Activated CD4-positive, alpha-beta T cell treated with anti-CD3 and anti-CD28 coated beads, Interleukin-2, amount 10 ng/mL, durations not matched to agents 7 days and 5 days (primary cell): ENCODE results near the gene AXIN2. TPM values are rescaled to one million over a fixed set of nuclear protein-coding genes. Genes with fewer than 3 reads are reported as not detected.
"Not testable (repeated sequence)": the region's sequence is repeated elsewhere in the genome, so short reads cannot be mapped to it uniquely, and the experiment has no call there.

Source experiments
- CTCF ChIA-PET: fragments of 350-600 bp; sonication (Branson Sonifier 250); formaldehyde crosslinking; loops from one replicate; lab custom pipeline; 2021; ENCODE audit warnings: antibody characterized with exemption; lab: Charles Lee
- POLR2A ChIA-PET: fragments of 350-600 bp; sonication (Branson Sonifier 250); formaldehyde crosslinking; loops from one replicate; lab custom pipeline; 2021; ENCODE audit warnings: antibody characterized with exemption; lab: Charles Lee
- DNase-seq: peaks from one replicate; pipeline ENCODE4 v3.0.0-alpha.2; 2020
- H3K27ac Mint-ChIP-seq: one replicate; pipeline ENCODE4 v1.8.0; 2021; ENCODE audit warnings: mild to moderate bottlenecking, moderate library complexity, mixed read lengths
- H3K27me3 Mint-ChIP-seq: one replicate; pipeline ENCODE4 v1.8.0; 2021; ENCODE audit warnings: mixed read lengths
- H3K36me3 Mint-ChIP-seq: one replicate; pipeline ENCODE4 v1.8.0; 2021; ENCODE audit warnings: low read depth, mixed read lengths
- H3K4me1 Mint-ChIP-seq: one replicate; pipeline ENCODE4 v1.8.0; 2021; ENCODE audit warnings: mixed read lengths
- H3K4me3 Mint-ChIP-seq: one replicate; pipeline ENCODE4 v1.8.0; 2021; ENCODE audit warnings: mild to moderate bottlenecking, moderate library complexity, mixed read lengths
- H3K9me3 Mint-ChIP-seq: one replicate; pipeline ENCODE4 v1.8.0; 2021; ENCODE audit warnings: mixed read lengths
- total RNA-seq, 2 experiments: library from RNA; stranded (reverse); gene quantifications; one replicate each; pipeline ENCODE4 v1.2.3, GENCODE V29; 2021

AXIN2 gene
- total RNA-seq, 2 experiments from 2014 or later = 12.7 to 13.4 TPM

DNA sequence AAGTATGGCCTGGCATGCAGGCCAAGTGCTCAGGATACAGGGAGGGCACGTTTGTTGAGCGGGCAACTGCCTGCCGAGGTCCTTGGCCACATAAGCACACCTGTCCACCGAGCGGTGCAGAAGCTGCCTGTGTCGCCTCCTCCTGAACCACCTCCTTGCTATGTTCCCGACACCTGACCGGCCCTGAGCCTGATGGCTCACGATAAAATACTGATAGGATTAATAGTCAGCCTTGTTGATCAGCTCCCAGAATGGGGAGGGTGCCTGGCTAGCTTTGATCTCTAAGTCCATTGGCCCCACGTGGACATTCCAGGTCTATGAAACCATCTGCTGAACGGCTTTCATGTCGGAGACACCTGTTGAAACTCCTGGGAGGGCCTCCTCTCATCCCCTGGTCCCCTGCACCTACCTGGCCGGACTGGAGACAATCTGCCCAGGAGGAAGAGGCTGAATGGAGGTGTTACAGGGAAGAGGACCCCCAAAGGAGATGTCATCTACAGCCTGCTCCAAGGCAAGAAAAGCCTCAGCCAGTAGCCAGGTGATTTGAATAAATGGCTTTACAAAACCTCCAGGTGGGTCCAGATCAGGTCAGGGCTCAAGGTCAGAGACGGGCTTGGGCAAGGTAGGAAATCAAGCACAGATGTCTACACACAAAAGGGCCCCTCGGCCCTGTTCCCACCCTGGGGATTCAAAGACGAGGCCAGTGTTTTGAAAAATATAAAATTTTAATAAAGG is 33.4 kb downstream of the AXIN2 start:
- H3K4me3 Mint-ChIP-seq = no peak overlapping the region
- DNase-seq = no peak
- H3K27me3 Mint-ChIP-seq = peaks cover 7% of the 10 kb centered on the region
- CTCF ChIA-PET = no interaction called here
- POLR2A ChIA-PET = no interaction called here
- no peak overlapping the region for H3K27ac Mint-ChIP-seq
- peaks cover 33% of the 10 kb centered on the region for H3K4me1 Mint-ChIP-seq
- H3K9me3 Mint-ChIP-seq = no peaks in the 10 kb centered on the region
- H3K36me3 Mint-ChIP-seq = peaks cover 36% of the 10 kb centered on the region

DNA sequence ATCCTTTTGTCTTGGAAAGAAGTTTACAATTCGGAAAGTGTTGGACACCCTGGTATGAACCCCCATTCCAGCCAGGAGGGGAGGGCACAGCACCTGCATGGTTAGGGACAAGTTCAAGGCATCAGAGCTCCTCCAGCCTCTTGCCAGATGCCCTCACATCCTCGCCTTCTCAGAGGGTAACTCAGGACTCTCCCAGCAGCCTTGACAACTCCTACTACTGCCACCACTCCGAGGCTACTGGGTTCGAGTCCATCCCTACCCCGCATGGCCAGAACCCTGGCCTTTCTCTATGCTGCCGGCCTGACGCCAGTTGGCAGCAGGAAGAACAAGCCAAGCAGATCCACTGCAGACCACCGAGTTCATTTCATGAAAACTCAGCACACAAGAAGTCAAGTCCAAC is 34.1 kb downstream of the AXIN2 start:
- DNase-seq = no peak
- POLR2A ChIA-PET = no interaction called here
- CTCF ChIA-PET = no interaction called here
- Mint-ChIP-seq H3K9me3 (no peaks in the 10 kb centered on the region), H3K4me1 (peaks cover 39% of the 10 kb centered on the region), H3K27ac (peak overlapping the region; percentile 71), H3K27me3 (peaks cover 8% of the 10 kb centered on the region), H3K4me3 (no peak overlapping the region), H3K36me3 (peaks cover 36% of the 10 kb centered on the region)

DNA sequence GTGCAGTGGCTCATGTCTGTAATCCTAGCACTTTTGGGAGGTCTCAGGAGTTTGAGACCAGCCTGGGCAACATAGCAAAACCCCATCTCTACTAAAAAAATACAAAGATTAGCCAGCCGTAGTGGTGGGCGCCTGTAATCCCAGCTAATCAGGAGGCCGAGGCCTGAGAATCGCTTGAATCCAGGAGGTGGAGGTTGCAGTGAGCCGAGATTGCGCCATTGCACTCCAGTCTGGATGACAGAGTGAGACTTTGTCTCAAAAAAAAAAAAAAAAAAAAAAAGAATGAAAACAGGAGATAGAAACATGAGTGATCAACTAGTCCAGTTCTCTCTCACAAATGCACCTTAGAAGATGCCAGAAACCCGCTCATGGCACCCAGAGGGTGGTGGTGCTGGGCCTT is 34.6 kb downstream of the AXIN2 start:
- H3K27ac Mint-ChIP-seq, POLR2A ChIA-PET, H3K9me3 Mint-ChIP-seq, H3K4me3 Mint-ChIP-seq, DNase-seq: not testable (repeated sequence)
- Mint-ChIP-seq H3K4me1 (peaks cover 41% of the 10 kb centered on the region), H3K36me3 (peaks cover 33% of the 10 kb centered on the region), H3K27me3 (peaks cover 10% of the 10 kb centered on the region)
- CTCF ChIA-PET = interaction anchor here (0.6 kb wide), 2 partner anchors 24 to 236 kb away, joined by 3 to 4 read pairs; no protein-coding TSS in a partner anchor

DNA sequence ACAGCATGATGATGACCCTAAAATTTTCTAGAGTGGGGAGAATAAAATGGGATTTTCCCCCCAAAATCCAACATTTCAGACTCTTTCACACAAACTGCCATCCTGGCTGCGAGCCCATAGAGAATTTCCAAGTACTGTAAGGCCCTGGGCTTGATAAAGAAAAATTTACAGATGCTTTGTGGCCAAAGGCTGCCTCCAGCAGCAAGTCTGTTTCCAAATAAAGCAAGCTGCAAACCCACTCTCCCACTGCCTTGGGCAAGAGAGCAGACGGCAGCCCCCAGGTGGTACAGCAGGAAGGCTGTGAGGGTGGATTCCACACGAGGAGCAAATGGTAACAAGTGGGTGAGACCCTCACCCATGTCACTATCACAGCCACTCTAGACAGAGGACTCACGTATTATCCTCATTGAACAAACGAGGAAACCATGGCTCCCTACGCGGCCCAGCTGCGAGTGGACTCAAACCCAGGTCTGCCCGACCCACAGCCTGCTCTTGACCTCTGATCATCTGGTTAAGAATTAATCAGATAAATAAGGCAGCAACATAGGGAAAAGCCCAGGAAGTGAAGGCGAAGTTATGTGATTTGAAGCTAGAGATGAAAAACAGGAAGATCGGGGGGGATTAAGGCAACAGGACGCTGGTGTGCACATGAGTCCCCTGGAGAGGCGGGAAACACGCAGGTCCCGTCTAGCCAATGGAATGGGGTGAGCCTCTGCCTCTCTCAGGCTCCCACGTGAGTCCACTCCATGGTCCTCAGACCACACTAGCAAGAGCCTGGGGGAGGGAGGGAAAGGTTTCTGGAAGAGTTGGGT is 37.4 kb downstream of the AXIN2 start:
- H3K27ac Mint-ChIP-seq = peak overlapping the region; percentile 91
- H3K9me3 Mint-ChIP-seq = no peaks in the 10 kb centered on the region
- ChIA-PET CTCF (interaction anchor here (1.9 kb wide), 1 partner anchor 10 kb away, joined by 5 read pairs; no protein-coding TSS in a partner anchor), POLR2A (no interaction called here)
- peaks cover 23% of the 10 kb centered on the region for H3K27me3 Mint-ChIP-seq
- peaks cover 21% of the 10 kb centered on the region for H3K36me3 Mint-ChIP-seq
- peak overlapping the region; percentile 62 for H3K4me3 Mint-ChIP-seq
- H3K4me1 Mint-ChIP-seq = peaks cover 45% of the 10 kb centered on the region
- DNase-seq = peak; percentile 16

DNA sequence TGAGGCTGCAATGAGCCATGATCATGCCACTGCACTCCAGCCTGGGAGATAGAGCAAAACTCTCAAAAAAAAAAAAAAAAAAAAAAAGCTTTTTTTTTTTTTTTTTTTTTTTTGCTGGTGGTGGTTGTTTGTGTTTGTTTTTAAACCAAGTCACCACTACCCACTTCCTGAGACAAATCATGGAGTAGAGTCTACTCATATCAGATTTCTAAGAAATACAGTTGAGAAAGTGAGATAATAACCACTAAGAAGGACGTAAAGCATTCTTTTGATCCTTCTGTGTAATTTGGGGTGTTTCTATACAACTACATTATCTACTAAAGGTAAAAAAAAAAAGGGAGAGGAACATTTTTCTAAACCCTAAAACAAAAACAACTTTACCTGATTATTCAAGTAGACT is 38.0 kb downstream of the AXIN2 start:
- Mint-ChIP-seq H3K36me3 (peaks cover 17% of the 10 kb centered on the region), H3K27ac (peak overlapping the region; percentile 91), H3K4me1 (peaks cover 45% of the 10 kb centered on the region), H3K27me3 (peaks cover 30% of the 10 kb centered on the region), H3K4me3 (peak overlapping the region; percentile 62), H3K9me3 (peaks cover 3% of the 10 kb centered on the region)
- peak; percentile 52 for DNase-seq
- ChIA-PET CTCF (interaction anchor here (1.6 to 1.9 kb wide), 2 partner anchors 9 to 11 kb away, joined by 4 to 5 read pairs; no protein-coding TSS in a partner anchor), POLR2A (no interaction called here)

DNA sequence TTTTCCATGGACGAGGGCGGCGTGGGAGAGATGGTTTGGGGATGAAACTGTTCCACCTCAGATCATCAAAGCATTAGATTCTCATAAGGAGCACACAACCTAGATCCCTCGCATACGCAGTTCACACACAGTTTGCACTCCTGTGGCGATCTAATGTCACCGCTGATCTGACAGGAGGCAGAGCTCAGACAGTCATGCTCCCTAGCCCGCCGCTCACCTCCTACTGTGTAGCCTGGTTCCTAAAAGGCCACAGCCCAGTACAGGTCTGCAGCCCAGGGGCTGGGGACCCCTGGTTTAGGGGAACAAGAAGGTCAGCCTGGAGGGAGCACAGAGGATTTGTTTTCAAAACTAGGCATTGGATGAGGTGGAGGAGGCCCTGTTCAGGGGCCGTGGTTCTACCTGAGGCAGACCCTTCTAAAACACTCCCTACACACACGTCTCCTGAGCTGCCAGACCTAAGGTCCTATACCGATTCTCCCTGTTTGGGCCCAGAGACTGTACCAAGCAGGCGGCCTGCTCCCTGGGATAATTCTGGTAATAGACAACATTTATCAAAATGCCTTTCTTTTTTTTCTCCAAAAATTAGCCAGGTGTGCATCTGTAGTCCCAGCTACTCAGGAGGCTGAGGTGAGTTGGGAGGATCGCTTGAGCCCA is 38.6 kb downstream of the AXIN2 start:
- peak overlapping the region; percentile 28 for H3K4me3 Mint-ChIP-seq
- H3K4me1 Mint-ChIP-seq = peaks cover 45% of the 10 kb centered on the region
- peak overlapping the region; percentile 86 for H3K27ac Mint-ChIP-seq
- ChIA-PET POLR2A (no interaction called here), CTCF (interaction anchor here (1.6 to 1.9 kb wide), 2 partner anchors 9 to 10 kb away, joined by 4 to 5 read pairs; no protein-coding TSS in a partner anchor)
- no peak for DNase-seq
- peaks cover 3% of the 10 kb centered on the region for H3K9me3 Mint-ChIP-seq
- H3K27me3 Mint-ChIP-seq = peaks cover 32% of the 10 kb centered on the region
- peaks cover 16% of the 10 kb centered on the region for H3K36me3 Mint-ChIP-seq

DNA sequence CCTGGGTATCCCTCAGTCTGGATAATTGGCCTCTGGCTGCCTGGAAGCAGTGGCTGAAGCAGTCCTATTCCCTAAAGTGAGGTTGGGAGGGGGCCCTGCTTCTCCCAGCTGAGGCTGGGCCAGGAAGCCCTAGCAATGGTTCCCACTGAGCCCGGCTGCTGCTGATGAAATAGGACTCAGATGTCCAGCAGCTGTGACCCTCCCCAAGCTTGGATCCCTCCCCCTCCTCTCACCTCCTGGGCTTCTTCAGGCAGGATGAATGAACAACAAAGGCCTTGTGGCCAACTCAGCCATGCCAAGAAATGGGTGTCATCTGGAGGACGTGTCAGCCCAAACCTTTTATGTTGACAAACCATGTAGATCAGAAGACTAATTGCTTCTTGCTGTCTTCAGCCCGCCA is 42.0 kb downstream of the AXIN2 start:
- Mint-ChIP-seq H3K9me3 (peaks cover 3% of the 10 kb centered on the region), H3K4me1 (peaks cover 37% of the 10 kb centered on the region), H3K4me3 (no peak overlapping the region), H3K27ac (peak overlapping the region; percentile 33), H3K36me3 (peaks cover 7% of the 10 kb centered on the region), H3K27me3 (peaks cover 34% of the 10 kb centered on the region)
- ChIA-PET POLR2A (no interaction called here), CTCF (no interaction called here)
- DNase-seq = no peak

DNA sequence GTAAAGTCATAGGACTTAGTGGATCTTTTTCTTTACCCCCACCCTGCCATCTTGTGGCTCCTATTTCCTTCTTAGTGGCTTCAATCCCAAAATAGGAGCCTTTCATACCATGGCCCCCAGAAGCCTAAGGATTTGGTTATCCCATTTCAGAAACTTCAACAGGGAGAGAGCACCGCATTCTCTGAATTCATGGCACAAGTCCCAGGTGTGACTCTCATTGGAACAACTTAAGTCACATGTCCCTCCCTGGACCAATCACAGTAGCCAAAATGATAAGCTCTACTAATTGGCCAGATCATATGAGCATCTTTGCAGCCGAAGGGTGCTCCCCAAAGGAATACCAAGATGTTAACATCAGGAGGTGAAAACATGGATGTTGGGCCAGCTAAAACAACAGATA is 43.2 kb downstream of the AXIN2 start:
- Mint-ChIP-seq H3K27ac (no peak overlapping the region), H3K4me3 (no peak overlapping the region), H3K9me3 (peaks cover 3% of the 10 kb centered on the region), H3K36me3 (peaks cover 4% of the 10 kb centered on the region), H3K27me3 (peaks cover 34% of the 10 kb centered on the region), H3K4me1 (peaks cover 30% of the 10 kb centered on the region)
- DNase-seq = no peak
- ChIA-PET POLR2A (no interaction called here), CTCF (interaction anchor here (0.6 kb wide), 1 partner anchor 204 kb away, joined by 3 read pairs; no protein-coding TSS in a partner anchor)

DNA sequence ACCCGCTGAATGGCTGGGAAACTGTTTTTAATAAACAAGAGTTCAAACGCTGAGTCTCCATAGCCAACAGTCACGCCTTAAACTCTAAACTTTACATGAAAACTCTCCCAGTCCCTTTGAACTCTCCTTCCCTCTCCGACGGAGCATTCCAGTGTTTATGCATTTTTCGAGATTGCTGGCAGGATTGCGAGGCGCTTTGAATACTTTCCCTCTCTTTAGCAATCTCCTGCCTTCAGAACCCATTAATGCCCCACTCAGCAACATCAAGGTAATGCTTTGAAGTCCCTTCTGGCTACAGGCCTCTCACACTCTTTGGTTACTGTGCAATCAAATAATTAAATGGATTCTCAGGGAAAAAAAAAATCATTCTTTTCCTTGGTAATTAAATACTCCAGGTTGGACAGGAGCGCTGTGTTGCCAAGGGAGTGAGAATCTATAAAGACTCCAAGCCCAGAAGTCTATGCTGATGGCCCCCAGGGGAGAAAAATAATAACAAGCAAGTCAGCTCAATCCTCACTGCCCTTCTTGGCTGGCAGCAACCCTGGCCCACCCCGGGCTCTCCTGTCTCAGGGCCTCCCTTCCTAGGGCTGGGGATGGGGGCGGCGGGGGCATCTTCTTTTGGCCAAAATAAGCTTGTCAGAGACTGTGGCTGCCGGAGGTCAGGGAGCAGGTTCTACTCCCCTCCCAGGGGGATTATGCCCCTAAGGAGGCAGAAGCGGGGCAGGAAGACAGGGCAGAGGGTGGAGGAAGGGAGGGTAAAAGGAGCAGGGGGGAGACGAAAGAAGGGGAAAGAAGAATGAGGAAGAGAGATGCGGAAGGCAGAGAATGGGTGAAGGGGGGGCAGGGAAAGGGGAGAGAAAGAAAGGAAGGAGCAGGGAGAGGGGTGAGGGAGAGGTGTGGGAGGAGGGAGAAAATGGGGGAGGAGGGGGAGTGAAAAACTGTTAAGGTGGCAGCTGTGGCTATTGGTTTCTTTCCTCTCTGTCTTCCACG is 45.2 kb downstream of the AXIN2 start:
- no peak overlapping the region for H3K27ac Mint-ChIP-seq
- CTCF ChIA-PET = no interaction called here
- peaks cover 4% of the 10 kb centered on the region for H3K36me3 Mint-ChIP-seq
- POLR2A ChIA-PET = no interaction called here
- DNase-seq = no peak
- H3K9me3 Mint-ChIP-seq = peaks cover 3% of the 10 kb centered on the region
- H3K4me1 Mint-ChIP-seq = peaks cover 14% of the 10 kb centered on the region
- peaks cover 33% of the 10 kb centered on the region for H3K27me3 Mint-ChIP-seq
- no peak overlapping the region for H3K4me3 Mint-ChIP-seq

DNA sequence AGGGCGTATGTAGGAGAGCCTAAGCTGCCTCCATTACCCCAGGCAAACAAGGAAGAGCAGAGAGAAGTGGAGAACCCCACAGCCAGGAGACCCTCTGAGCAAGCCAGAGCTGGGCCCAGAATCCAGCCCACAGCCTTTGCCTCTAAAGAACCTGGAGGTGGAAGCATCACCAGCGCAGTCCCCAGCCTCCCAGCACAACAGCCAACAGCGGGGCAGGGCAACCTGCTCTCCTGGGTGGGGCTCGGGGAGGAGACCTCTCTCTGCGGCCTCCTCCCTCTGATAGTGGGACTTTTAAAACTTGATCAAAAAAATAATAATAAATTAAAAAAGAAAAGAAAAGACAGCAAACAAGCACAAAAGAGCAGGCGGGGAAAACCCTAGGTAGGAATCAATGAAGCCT is 45.9 kb downstream of the AXIN2 start:
- CTCF ChIA-PET = no interaction called here
- POLR2A ChIA-PET = no interaction called here
- H3K27me3 Mint-ChIP-seq = peaks cover 30% of the 10 kb centered on the region
- peaks cover 1% of the 10 kb centered on the region for H3K36me3 Mint-ChIP-seq
- DNase-seq = no peak
- no peak overlapping the region for H3K27ac Mint-ChIP-seq
- no peak overlapping the region for H3K4me3 Mint-ChIP-seq
- H3K4me1 Mint-ChIP-seq = peaks cover 8% of the 10 kb centered on the region
- H3K9me3 Mint-ChIP-seq = peaks cover 3% of the 10 kb centered on the region

DNA sequence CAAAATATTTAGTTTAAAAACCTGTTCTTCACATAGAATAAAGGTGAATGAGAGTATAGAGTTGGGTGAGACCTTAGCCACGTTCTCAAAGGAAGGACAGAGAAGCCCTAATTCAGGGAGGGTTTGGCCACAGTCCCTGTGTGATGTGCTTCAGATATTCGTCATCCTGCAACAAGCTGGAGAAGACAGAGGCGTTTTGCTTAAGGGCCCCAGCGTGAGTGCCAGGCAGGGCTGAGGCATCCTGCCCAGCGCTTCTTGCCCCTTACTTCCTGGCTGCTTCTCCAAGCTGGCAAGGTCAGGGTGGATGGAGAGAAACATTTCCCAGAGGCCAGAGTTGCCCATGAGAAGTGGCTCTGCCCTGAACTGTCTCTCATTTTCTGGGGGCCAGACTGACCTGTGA is 46.9 kb downstream of the AXIN2 start:
- H3K4me3 Mint-ChIP-seq = no peak overlapping the region
- no peak overlapping the region for H3K27ac Mint-ChIP-seq
- peaks cover 26% of the 10 kb centered on the region for H3K27me3 Mint-ChIP-seq
- no peaks in the 10 kb centered on the region for H3K36me3 Mint-ChIP-seq
- DNase-seq = no peak
- ChIA-PET CTCF (interaction anchor here (1.7 kb wide), 1 partner anchor 8 kb away, joined by 5 read pairs; no protein-coding TSS in a partner anchor), POLR2A (no interaction called here)
- peaks cover 7% of the 10 kb centered on the region for H3K4me1 Mint-ChIP-seq
- peaks cover 3% of the 10 kb centered on the region for H3K9me3 Mint-ChIP-seq

DNA sequence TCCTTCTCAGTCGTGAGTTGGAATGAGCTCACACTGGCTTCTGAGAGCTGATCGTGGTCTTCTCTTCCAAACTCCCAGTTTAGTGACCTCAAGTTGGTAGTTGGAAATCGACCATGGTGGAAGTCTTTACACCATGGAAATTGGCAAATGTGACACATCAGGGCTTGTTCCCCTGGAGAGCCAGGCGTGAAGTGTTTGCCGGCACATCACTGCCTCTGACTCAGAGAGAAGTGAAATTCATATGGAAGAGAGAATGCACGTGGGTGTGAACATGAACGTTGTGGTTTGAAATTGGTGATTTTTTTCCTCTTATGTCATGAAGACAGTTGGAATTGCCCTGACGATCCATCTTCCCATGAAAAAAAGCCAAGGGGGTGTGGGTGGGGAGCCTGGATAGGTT is 47.4 kb downstream of the AXIN2 start:
- DNase-seq = no peak
- CTCF ChIA-PET = interaction anchor here (1.7 kb wide), 1 partner anchor 9 kb away, joined by 5 read pairs; no protein-coding TSS in a partner anchor
- POLR2A ChIA-PET = no interaction called here
- peaks cover 23% of the 10 kb centered on the region for H3K27me3 Mint-ChIP-seq
- H3K4me1 Mint-ChIP-seq = peaks cover 7% of the 10 kb centered on the region
- H3K9me3 Mint-ChIP-seq = peaks cover 3% of the 10 kb centered on the region
- no peak overlapping the region for H3K27ac Mint-ChIP-seq
- no peak overlapping the region for H3K4me3 Mint-ChIP-seq
- H3K36me3 Mint-ChIP-seq = no peaks in the 10 kb centered on the region
